Activated naive CD4-positive, alpha-beta T cell treated with anti-CD3 and anti-CD28 coated beads, Interleukin-2, amount 10 ng/mL, durations not matched to agents 7 days and 5 days (primary cell): Measurements from ENCODE around the gene ABCD2.
"Not testable (repeated sequence)": the region's sequence is repeated elsewhere in the genome, so short reads cannot be mapped to it uniquely, and the experiment has no call there.

Experiments
- CTCF ChIA-PET: fragments of 350-600 bp; sonication (Branson Sonifier 250); formaldehyde crosslinking; loops from one replicate; lab custom pipeline; 2021; ENCODE audit warnings: antibody characterized with exemption; lab: Charles Lee
- DNase-seq: peaks from one replicate; pipeline ENCODE4 v3.0.0-alpha.2; 2020
- H3K27ac Mint-ChIP-seq: one replicate; pipeline ENCODE4 v1.8.0; 2021; ENCODE audit warnings: mild to moderate bottlenecking, moderate library complexity, mixed read lengths
- H3K27me3 Mint-ChIP-seq: one replicate; pipeline ENCODE4 v1.8.0; 2021; ENCODE audit warnings: mild to moderate bottlenecking, mixed read lengths
- H3K36me3 Mint-ChIP-seq: one replicate; pipeline ENCODE4 v1.8.0; 2021; ENCODE audit warnings: mixed read lengths
- H3K4me1 Mint-ChIP-seq: one replicate; pipeline ENCODE4 v1.8.0; 2021; ENCODE audit warnings: mixed read lengths
- H3K4me3 Mint-ChIP-seq: one replicate; pipeline ENCODE4 v1.8.0; 2021; ENCODE audit warnings: mild to moderate bottlenecking, moderate library complexity, mixed read lengths
- H3K9me3 Mint-ChIP-seq: one replicate; pipeline ENCODE4 v1.8.0; 2021; ENCODE audit warnings: mixed read lengths

ABCD2 gene

GRCh38 chr12:39619660-39620433 is at the start of gene ABCD2:
Gene ABCD2, minus strand, starts transcription at chr12:39619803. Its CDS starts 188 bp downstream, at chr12:39619615.
- no peak within 1 kb of the TSS for H3K4me3 Mint-ChIP-seq
- no peaks in the 10 kb centered on the region for H3K27me3 Mint-ChIP-seq
- CTCF ChIA-PET, result interaction anchor here (0.7 to 2.6 kb wide), 10 partner anchors 9 to 177 kb away, joined by 3 to 18 read pairs (median 5); partner anchors contain the start of gene KIF21A
- H3K27ac Mint-ChIP-seq, result no peak within 1 kb of the TSS
- H3K9me3 Mint-ChIP-seq, result peaks cover 3% of the 10 kb centered on the region
- H3K36me3 Mint-ChIP-seq, result peaks cover 25% of the 10 kb centered on the region
- H3K4me1 Mint-ChIP-seq, result peaks cover 31% of the 10 kb centered on the region
- DNase-seq, result peak; percentile 86

- DNase-seq, result no peak
- H3K36me3 Mint-ChIP-seq, result peaks cover 18% of the 10 kb centered on the region
- CTCF ChIA-PET, result no interaction called here
- no peak overlapping the region for H3K4me3 Mint-ChIP-seq
- H3K9me3 Mint-ChIP-seq, result peaks cover 20% of the 10 kb centered on the region
- H3K4me1 Mint-ChIP-seq, result peaks cover 10% of the 10 kb centered on the region
- no peak overlapping the region for H3K27ac Mint-ChIP-seq
- no peaks in the 10 kb centered on the region for H3K27me3 Mint-ChIP-seq
Observed at GRCh38 chr12:39660101-39660500, 40.5 kb upstream of the ABCD2 start.

- no peak overlapping the region for H3K4me3 Mint-ChIP-seq
- H3K27ac Mint-ChIP-seq, result no peak overlapping the region
- no peaks in the 10 kb centered on the region for H3K27me3 Mint-ChIP-seq
- H3K36me3 Mint-ChIP-seq, result peaks cover 4% of the 10 kb centered on the region
- peaks cover 2% of the 10 kb centered on the region for H3K9me3 Mint-ChIP-seq
- CTCF ChIA-PET, result no interaction called here
- DNase-seq, result no peak
- H3K4me1 Mint-ChIP-seq, result peaks cover 17% of the 10 kb centered on the region
Observed at GRCh38 chr12:39647383-39647782, 27.8 kb upstream of the ABCD2 start.

- Mint-ChIP-seq H3K27ac (no peak overlapping the region), H3K27me3 (no peaks in the 10 kb centered on the region), H3K4me1 (peaks cover 17% of the 10 kb centered on the region), H3K36me3 (peaks cover 3% of the 10 kb centered on the region), H3K9me3 (peaks cover 2% of the 10 kb centered on the region), H3K4me3 (no peak overlapping the region)
- CTCF ChIA-PET, result no interaction called here
- DNase-seq, result no peak
Observed at GRCh38 chr12:39646963-39647362, 27.4 kb upstream of the ABCD2 start.

- no peak overlapping the region for H3K4me3 Mint-ChIP-seq
- no peak for DNase-seq
- H3K9me3 Mint-ChIP-seq, result no peaks in the 10 kb centered on the region
- CTCF ChIA-PET, result no interaction called here
- no peaks in the 10 kb centered on the region for H3K27me3 Mint-ChIP-seq
- no peak overlapping the region for H3K27ac Mint-ChIP-seq
- peaks cover 10% of the 10 kb centered on the region for H3K4me1 Mint-ChIP-seq
- H3K36me3 Mint-ChIP-seq, result no peaks in the 10 kb centered on the region
Observed at GRCh38 chr12:39643052-39643451, 23.4 kb upstream of the ABCD2 start.

GRCh38 chr12:39638840-39639239 is 19.2 kb upstream of the ABCD2 start:
- no peak overlapping the region for H3K4me3 Mint-ChIP-seq
- CTCF ChIA-PET, result interaction anchor here (0.6 to 0.8 kb wide), 3 partner anchors 43 to 1284 kb away, joined by 3 read pairs; no protein-coding TSS in a partner anchor
- DNase-seq, result no peak
- no peak overlapping the region for H3K27ac Mint-ChIP-seq
- H3K4me1 Mint-ChIP-seq, result peaks cover 2% of the 10 kb centered on the region
- peaks cover 11% of the 10 kb centered on the region for H3K36me3 Mint-ChIP-seq
- peaks cover 10% of the 10 kb centered on the region for H3K9me3 Mint-ChIP-seq
- H3K27me3 Mint-ChIP-seq, result no peaks in the 10 kb centered on the region

GRCh38 chr12:39638178-39638577 is 18.6 kb upstream of the ABCD2 start:
- DNase-seq, result no peak
- peaks cover 2% of the 10 kb centered on the region for H3K4me1 Mint-ChIP-seq
- H3K27ac Mint-ChIP-seq, result no peak overlapping the region
- CTCF ChIA-PET, result no interaction called here
- H3K9me3 Mint-ChIP-seq, result peaks cover 11% of the 10 kb centered on the region
- H3K27me3 Mint-ChIP-seq, result no peaks in the 10 kb centered on the region
- no peak overlapping the region for H3K4me3 Mint-ChIP-seq
- peaks cover 12% of the 10 kb centered on the region for H3K36me3 Mint-ChIP-seq

GRCh38 chr12:39632670-39633069 is 13.1 kb upstream of the ABCD2 start:
- Mint-ChIP-seq H3K9me3 (peaks cover 11% of the 10 kb centered on the region), H3K27ac (no peak overlapping the region), H3K4me1 (peaks cover 32% of the 10 kb centered on the region), H3K36me3 (peaks cover 29% of the 10 kb centered on the region), H3K27me3 (no peaks in the 10 kb centered on the region), H3K4me3 (no peak overlapping the region)
- CTCF ChIA-PET, result interaction anchor here (0.9 kb wide), 1 partner anchor 16 kb away, joined by 4 read pairs; no protein-coding TSS in a partner anchor
- DNase-seq, result no peak

GRCh38 chr12:39628836-39629235 is 9.2 kb upstream of the ABCD2 start:
- Mint-ChIP-seq H3K4me1 (peaks cover 63% of the 10 kb centered on the region), H3K27me3 (no peaks in the 10 kb centered on the region), H3K9me3 (peaks cover 4% of the 10 kb centered on the region), H3K36me3 (peaks cover 23% of the 10 kb centered on the region), H3K27ac (peak overlapping the region; percentile 93), H3K4me3 (peak overlapping the region; percentile 52)
- peak; percentile 21 for DNase-seq
- CTCF ChIA-PET, result interaction anchor here (0.9 to 2.6 kb wide), 3 partner anchors 8 to 63 kb away, joined by 3 to 18 read pairs (median 4); partner anchors contain the start of gene ABCD2

- Mint-ChIP-seq H3K9me3 (peaks cover 3% of the 10 kb centered on the region), H3K36me3 (peaks cover 22% of the 10 kb centered on the region), H3K27me3 (no peaks in the 10 kb centered on the region), H3K27ac (peak overlapping the region; percentile 93), H3K4me1 (peaks cover 69% of the 10 kb centered on the region), H3K4me3 (peak overlapping the region; percentile 25)
- CTCF ChIA-PET, result interaction anchor here (2.6 kb wide), 1 partner anchor 8 kb away, joined by 18 read pairs; the partner anchor contains the start of gene ABCD2
- peak; percentile 23 for DNase-seq
Observed at GRCh38 chr12:39627914-39628313, 8.3 kb upstream of the ABCD2 start.

- CTCF ChIA-PET, result no interaction called here
- no peak for DNase-seq
- no peaks in the 10 kb centered on the region for H3K27me3 Mint-ChIP-seq
- H3K27ac Mint-ChIP-seq, result no peak overlapping the region
- H3K4me3 Mint-ChIP-seq, result no peak overlapping the region
- peaks cover 3% of the 10 kb centered on the region for H3K9me3 Mint-ChIP-seq
- H3K4me1 Mint-ChIP-seq, result peaks cover 83% of the 10 kb centered on the region
- H3K36me3 Mint-ChIP-seq, result peaks cover 27% of the 10 kb centered on the region
Observed at GRCh38 chr12:39626033-39626814, 6.6 kb upstream of the ABCD2 start.

GRCh38 chr12:39623919-39624318 is 4.3 kb upstream of the ABCD2 start:
- Mint-ChIP-seq H3K36me3 (peaks cover 16% of the 10 kb centered on the region), H3K27ac (no peak overlapping the region), H3K4me1 (peaks cover 67% of the 10 kb centered on the region), H3K4me3 (no peak overlapping the region), H3K9me3 (peaks cover 3% of the 10 kb centered on the region), H3K27me3 (no peaks in the 10 kb centered on the region)
- CTCF ChIA-PET, result no interaction called here
- no peak for DNase-seq

GRCh38 chr12:39623160-39623559 is 3.6 kb upstream of the ABCD2 start:
- CTCF ChIA-PET, H3K9me3 Mint-ChIP-seq, DNase-seq, H3K27me3 Mint-ChIP-seq, H3K27ac Mint-ChIP-seq, H3K4me3 Mint-ChIP-seq: not testable (repeated sequence)
- peaks cover 60% of the 10 kb centered on the region for H3K4me1 Mint-ChIP-seq
- H3K36me3 Mint-ChIP-seq, result peaks cover 18% of the 10 kb centered on the region

- Mint-ChIP-seq H3K27me3 (no peaks in the 10 kb centered on the region), H3K4me3 (peak overlapping the region; percentile 46), H3K4me1 (peaks cover 52% of the 10 kb centered on the region), H3K9me3 (peaks cover 3% of the 10 kb centered on the region), H3K36me3 (peaks cover 16% of the 10 kb centered on the region), H3K27ac (no peak overlapping the region)
- DNase-seq, result peak; percentile 41
- CTCF ChIA-PET, result interaction anchor here (0.7 to 2.0 kb wide), 5 partner anchors 9 to 69 kb away, joined by 3 to 7 read pairs (median 4); no protein-coding TSS in a partner anchor
Observed at GRCh38 chr12:39622306-39622705, 2.7 kb upstream of the ABCD2 start.
